H1 (cell line): ENCODE measurements around the gene CRK. TPM values are rescaled to one million over a fixed set of nuclear protein-coding genes. Genes with fewer than 3 reads are reported as not detected.

Source experiments
- polyA plus RNA-seq, 7 experiments: library from polyadenylated mRNA; depleted of rRNA in 3 of 7; stranded (reverse) in 5 of 7; unstranded in 2 of 7; fragments of >200 nt in 5 of 7; fragments of 200-250 nt in 2 of 7; gene quantifications; 1 replicate in 5 of 7; 2 replicates in 1 of 7; 4 replicates in 1 of 7; pipeline versions ENCODE4 v1.2.1 to v1.2.3, GENCODE V29; 2011 to 2013; ENCODE audit warnings: missing spikeins in 2 of 7, mixed read lengths in 2 of 7
- total RNA-seq: library from RNA; stranded (reverse); fragmentation: NEBNext Ultra II Directional; extraction: Animal tissue kit (Norgen Biotek cat#: 25700); gene quantifications from 2 replicates; pipeline ENCODE4 v1.2.1, GENCODE V29; 2021

The CRK gene
- total and polyA plus RNA-seq, 2 of the 8 experiments (the other 6 are each of a cell fraction or from before 2014, with no cell fraction given): 32.8 to 57.1 TPM

Other genes starting within 250 kb of the CRK start
- gene BHLHA9, start 185.8 kb downstream of the CRK start, total RNA-seq: 0.34 TPM in 1 of 2 replicates, not detected in the other
- 0.29 and 0.36 TPM in 2 replicates for gene BHLHA9, start 185.8 kb downstream of the CRK start, polyA plus RNA-seq (2011; rRNA removed)
- not detected in 2 replicates for gene TRARG1, start 176.6 kb downstream of the CRK start, total RNA-seq
- gene TRARG1, start 176.6 kb downstream of the CRK start, polyA plus RNA-seq (2011; rRNA removed): 0.08 TPM in 1 of 2 replicates, not detected in the other
- gene YWHAE, start 56.0 kb downstream of the CRK start, total RNA-seq: 1,186 and 1,198 TPM in 2 replicates
- gene YWHAE, start 56.0 kb downstream of the CRK start, polyA plus RNA-seq (2011; rRNA removed): 366 and 559 TPM in 2 replicates
- gene MYO1C, start 36.5 kb upstream of the CRK start, total RNA-seq: 78.6 and 80.2 TPM in 2 replicates
- gene MYO1C, start 36.5 kb upstream of the CRK start, polyA plus RNA-seq (2011; rRNA removed): 40.1 and 52.4 TPM in 2 replicates
- gene INPP5K, start 60.4 kb upstream of the CRK start, total RNA-seq: 20.4 and 21.0 TPM in 2 replicates
- gene INPP5K, start 60.4 kb upstream of the CRK start, polyA plus RNA-seq (2011; rRNA removed): 24.1 and 24.7 TPM in 2 replicates
- gene PITPNA, start 106.6 kb upstream of the CRK start, total RNA-seq: 63.5 and 66.5 TPM in 2 replicates
- 34.5 and 35.8 TPM in 2 replicates for gene PITPNA, start 106.6 kb upstream of the CRK start, polyA plus RNA-seq (2011; rRNA removed)
- gene SLC43A2, start 172.6 kb upstream of the CRK start, total RNA-seq: 6.6 and 7.8 TPM in 2 replicates
- 10.5 and 12.6 TPM in 2 replicates for gene SLC43A2, start 172.6 kb upstream of the CRK start, polyA plus RNA-seq (2011; rRNA removed)
- 1.6 TPM in 2 replicates for gene SCARF1, start 189.5 kb upstream of the CRK start, total RNA-seq
- 1.1 and 1.5 TPM in 2 replicates for gene SCARF1, start 189.5 kb upstream of the CRK start, polyA plus RNA-seq (2011; rRNA removed)
- gene RILP, start 193.6 kb upstream of the CRK start, total RNA-seq: 6.0 and 7.2 TPM in 2 replicates
- gene RILP, start 193.6 kb upstream of the CRK start, polyA plus RNA-seq (2011; rRNA removed): 6.8 and 10.3 TPM in 2 replicates
- 328 and 329 TPM in 2 replicates for gene PRPF8, start 228.6 kb upstream of the CRK start, total RNA-seq
- 271 and 337 TPM in 2 replicates for gene PRPF8, start 228.6 kb upstream of the CRK start, polyA plus RNA-seq (2011; rRNA removed)